GM12878 (cell line): ENCODE results near the gene SLC35F6. TPM values are rescaled to one million over a fixed set of nuclear protein-coding genes. Genes with fewer than 3 reads are reported as not detected.
A peak's percentile ranks its signal among the peaks of the same experiment; 100 is the strongest.

Source experiments
- ATAC-seq: fragments of 200-7000 bp; cut with Tn5 transposase; 3 replicates; pipeline ENCODE4 v1.9.1; 2020; ENCODE audit warnings: mild to moderate bottlenecking, moderate library complexity
- BruUV-seq: library from RNA; stranded (reverse); fragments of 400-500 nt; replicated peaks from 2 replicates; lab custom pipeline; 2021; lab: Mats Ljungman, UMichigan
- CTCF ChIA-PET: fragments of 300-600 bp; sonication (Branson Sonifier 250); formaldehyde crosslinking; extraction: SDS; loops from one replicate; lab custom pipeline; 2021; ENCODE audit warnings: inconsistent platforms; lab: Yijun Ruan, JAX
- POLR2A ChIA-PET: fragments of 350-600 bp; formaldehyde crosslinking; extraction: SDS; loops from one replicate; lab custom pipeline; 2021; ENCODE audit warnings: inconsistent platforms; lab: Charles Lee
- RAD21 ChIA-PET: fragments of 300-600 bp; sonication (Branson Sonifier 250); formaldehyde crosslinking; loops from one replicate; lab custom pipeline; 2023; ENCODE audit warnings: antibody characterized with exemption; ENCODE audit not compliant: unreplicated experiment; lab: Charles Lee
- SMC1A ChIA-PET: fragments of 300-600 bp; sonication (Branson Sonifier 250); formaldehyde crosslinking; loops from one replicate; lab custom pipeline; 2023; ENCODE audit not compliant: unreplicated experiment, uncharacterized antibody; lab: Charles Lee
- DNase-seq: peaks from one replicate; pipeline ENCODE4 v3.0.0-alpha.2; 2011; ENCODE audit warnings: low read depth, low spot score
- FAIRE-seq: peaks from 3 replicates; lab custom pipeline; 2011; peaks lifted over from hg19 to GRCh38; lab: Jason Lieb, UNC
- H2AFZ ChIP-seq: 2 replicates; pipeline ENCODE4 v1.6.0; 2011; ENCODE audit warnings: low read depth, low read length, control low read depth; ENCODE audit not compliant: control insufficient read depth
- H3K27ac ChIP-seq: 2 replicates; pipeline ENCODE4 v1.5.1; 2011; ENCODE audit warnings: control low read depth; ENCODE audit not compliant: control insufficient read depth, insufficient read depth
- H3K27me3 ChIP-seq, 2 experiments: replicated peaks in 1 of 2; 2 replicates each; pipeline versions ENCODE4 v1.6.0 to v1.6.1; 2011; ENCODE audit warnings: low read length in 1 of 2; ENCODE audit not compliant: control insufficient read depth in 2 of 2, insufficient read depth in 2 of 2
- H3K36me3 ChIP-seq, 2 experiments: 2 replicates each; pipeline ENCODE4 v1.5.1; 2011; ENCODE audit warnings: low read length in 1 of 2; ENCODE audit not compliant: control insufficient read depth in 2 of 2, insufficient read depth in 2 of 2
- H3K4me1 ChIP-seq: 2 replicates; pipeline ENCODE4 v1.6.1; 2011; ENCODE audit warnings: mild to moderate bottlenecking, low read length, moderate library complexity, mixed read lengths; ENCODE audit not compliant: control insufficient read depth, insufficient read depth
- H3K4me2 ChIP-seq: 2 replicates; pipeline ENCODE4 v1.6.0; 2011; ENCODE audit warnings: control low read depth; ENCODE audit not compliant: control insufficient read depth, insufficient read depth
- H3K4me3 ChIP-seq: fragments of 200-600 bp; sonication (generic); 2 replicates; pipeline ENCODE4 v1.5.1; 2016
- H3K79me2 ChIP-seq: 2 replicates; pipeline ENCODE4 v1.6.0; 2011; ENCODE audit warnings: low read length; ENCODE audit not compliant: control insufficient read depth, insufficient read depth
- H3K9ac ChIP-seq: 2 replicates; pipeline ENCODE4 v1.8.0; 2011; ENCODE audit warnings: low read length, control low read depth, mixed read lengths; ENCODE audit not compliant: control insufficient read depth, insufficient read depth
- H3K9me3 ChIP-seq: replicated peaks from 3 replicates; pipeline ENCODE4 v1.5.1; 2011; ENCODE audit warnings: mild to moderate bottlenecking, low read length; ENCODE audit not compliant: control insufficient read depth, insufficient read depth
- H4K20me1 ChIP-seq: 2 replicates; pipeline ENCODE4 v1.6.0; 2011; ENCODE audit not compliant: control insufficient read depth, insufficient read depth
- CTCF ChIP-seq, 3 experiments: IDR thresholded peaks in 2 of 3; conservative IDR thresholded peaks in 1 of 3; 2 replicates each; pipeline ENCODE4 v1.5.1; 2011; ENCODE audit warnings: low read depth in 3 of 3, low read length in 3 of 3, mild to moderate bottlenecking in 3 of 3, control low read depth in 2 of 3, moderate library complexity in 2 of 3, inconsistent platforms in 1 of 3, mixed read lengths in 1 of 3; ENCODE audit not compliant: control insufficient read depth in 2 of 3, insufficient read depth in 1 of 3; ENCODE audit errors: extremely low read depth in 1 of 3
- EGR1 ChIP-seq, 2 experiments: IDR thresholded peaks; 1 replicate in 1 of 2; 2 replicates in 1 of 2; pipeline ENCODE4 v1.6.1; 2011 to 2012; ENCODE audit warnings: low read depth in 2 of 2, low read length in 2 of 2, borderline replicate concordance in 1 of 2, mild to moderate bottlenecking in 1 of 2, moderate library complexity in 1 of 2
- PRDM15 ChIP-seq: fragments of 450-650 bp; formaldehyde crosslinking; IDR thresholded peaks from 2 replicates; pipeline ENCODE4 v1.4.0; 2020; ENCODE audit warnings: mild to moderate bottlenecking, moderate library complexity
- RAD21 ChIP-seq: IDR thresholded peaks from 2 replicates; pipeline ENCODE4 v1.6.1; 2011; ENCODE audit warnings: mild to moderate bottlenecking, low read depth, low read length, moderate library complexity; ENCODE audit not compliant: insufficient read depth
- WGBS: methylation state at CpG from one replicate; pipeline ENCODE4 v1.1.6; 2016; ENCODE audit warnings: low lambda C conversion rate; ENCODE audit not compliant: insufficient replicate concordance, insufficient coverage; ENCODE audit errors: missing lambda C conversion rate; 5-methylcytosine and 5-hydroxymethylcytosine counted together
- in situ Hi-C: fragments of 300-500 bp; cut with MboI; formaldehyde crosslinking; loops from 9 replicates; pipeline ENCODE4 v1.14.3; 2018; ENCODE audit warnings: mixed read lengths
- intact Hi-C: fragments of 100-400 bp; cut with micrococcal nuclease; formaldehyde crosslinking; loops from one replicate; pipeline ENCODE4 v1.14.2; 2022; ENCODE audit not compliant: unreplicated experiment
- polyA plus RNA-seq, 11 experiments: library from polyadenylated mRNA; depleted of rRNA in 4 of 11; unstranded in 6 of 11; stranded (reverse) in 5 of 11; fragments of >200 nt; fragmentation: Nextera tagmentation in 4 of 11; fragmentation: Illumina TruSeq in 1 of 11; extraction: Ambion mirVana in 4 of 11; extraction: Trizol in 1 of 11; gene quantifications; 1 replicate in 1 of 11; 2 replicates in 10 of 11; pipeline versions ENCODE4 v1.2.1 to v1.2.3, GENCODE V29; 2011 to 2016; ENCODE audit warnings: inconsistent platforms in 2 of 11, missing spikeins in 2 of 11, low read depth in 1 of 11
- total RNA-seq, 4 experiments: library from RNA; depleted of rRNA in 3 of 4; stranded (reverse); fragments of >200 nt in 3 of 4; fragmentation: Illumina TruSeq in 1 of 4; extraction: Trizol in 1 of 4; gene quantifications; 2 replicates each; pipeline versions ENCODE4 v1.2.1 to v1.2.3, GENCODE V29; 2013 to 2021

SLC35F6 gene
- total and polyA plus RNA-seq, 10 of the 15 experiments (the other 5 are each of a cell fraction or from before 2014, with no cell fraction given), result 4.0 to 10.5 (median 8.0) TPM

- Histone ChIP-seq H3K9ac (no peak overlapping the region), H3K27ac (no peak overlapping the region), H3K4me1 (peaks cover 9% of the 10 kb centered on the region; the same call in 1 of the 2 replicates), H3K79me2 (peaks cover 33% of the 10 kb centered on the region), H4K20me1 (no peaks in the 10 kb centered on the region), H2AFZ (no peak overlapping the region), H3K4me3 (no peak overlapping the region), H3K9me3 (no peaks in the 10 kb centered on the region), H3K27me3 (no peaks in the 10 kb centered on the region), H3K36me3 (peaks cover 7 to 11% of the 10 kb centered on the region in 2 experiments; a peak in 3 of 4 replicates), H3K4me2 (no peak overlapping the region)
- DNase-seq (no peak), ATAC-seq (peak; percentile 65), FAIRE-seq (peak; percentile 18)
- BruUV-seq, result no TSS peak
- POLR2A ChIA-PET, result no interaction called here
- WGBS, result 86% methylated on average over 6 of the region's 6 CpGs
- in situ Hi-C loops (no loop called here), intact Hi-C loops (no loop called here)
- SMC1A ChIA-PET, result interaction anchor here (0.6 kb wide), 1 partner anchor 20 kb away, joined by 3 read pairs; no protein-coding TSS in a partner anchor
- peak; percentile 44 to 55 (median 51); a peak in 5 of 6 replicates for TF ChIP-seq CTCF (IDR thresholded peaks at IDR 0.05 in 2 of 3, conservative IDR thresholded peaks at IDR 0.05 in 1 of 3; ENCODE audit: control insufficient read depth in 2 of 3, extremely low read depth in 1 of 3, insufficient read depth in 1 of 3, low read depth in 3 of 3, low read length in 3 of 3)
- no peak for TF ChIP-seq PRDM15 (CRISPR knock-in tag)
- TF ChIP-seq EGR1 (IDR thresholded peaks at IDR 0.05; ENCODE audit: borderline replicate concordance in 1 of 2, low read depth in 2 of 2, low read length in 2 of 2), result no peak
- 0 out of 2 replicates have a peak, but pooled peaks have one; percentile 29 for TF ChIP-seq RAD21
- RAD21 ChIA-PET, result interaction anchor here (1.5 kb wide), 1 partner anchor 16 kb away, joined by 3 read pairs; no protein-coding TSS in a partner anchor
- CTCF ChIA-PET, result interaction anchor here (0.6 to 1.2 kb wide), 7 partner anchors 11 to 50 kb away, joined by 3 to 5 read pairs (median 3); partner anchors contain the start of gene CENPA
Observed at GRCh38 chr2:26770986-26771586, 7.0 kb downstream of the SLC35F6 start.
